HCT116 (cell line): ENCODE data around the gene UGDH.

Experiments
- EZH2 ChIP-seq: fragments of 200-600 bp; sonication (generic); IDR thresholded peaks from 2 replicates; pipeline ENCODE4 v1.6.1; 2017; ENCODE audit warnings: antibody characterized with exemption, mixed run types
- EZH2phosphoT487 ChIP-seq: fragments of 200-600 bp; IDR thresholded peaks from 2 replicates; pipeline ENCODE4 v1.6.1; 2018; ENCODE audit warnings: antibody characterized with exemption, borderline replicate concordance
- POLR2A ChIP-seq: IDR thresholded peaks from 2 replicates; pipeline ENCODE4 v1.7.0; 2011; ENCODE audit warnings: borderline replicate concordance; ENCODE audit not compliant: insufficient read depth, insufficient read length; ENCODE audit errors: extremely low read depth
- TF ChIP-seq, protein P1 (sequence below), 3 experiments: fragments of 200-600 bp in 1 of 3; sonication (generic) in 1 of 3; IDR thresholded peaks in 2 of 3; conservative IDR thresholded peaks in 1 of 3; 2 replicates each; pipeline ENCODE4 v1.5.1; 2012 to 2017; ENCODE audit warnings: low read depth in 2 of 3, low read length in 2 of 3, antibody characterized with exemption in 1 of 3, borderline replicate concordance in 1 of 3, control low read depth in 1 of 3, mild to moderate bottlenecking in 1 of 3, mixed read lengths in 1 of 3, mixed run types in 1 of 3, moderate library complexity in 1 of 3; ENCODE audit not compliant: insufficient read depth in 1 of 3
- TF ChIP-seq, protein P2 (sequence below): IDR thresholded peaks from 2 replicates; pipeline ENCODE4 v1.6.1; 2012; ENCODE audit warnings: low read depth
- TF ChIP-seq, protein P3 (sequence below): IDR thresholded peaks from 2 replicates; pipeline ENCODE4 v1.6.1; 2012

DNA sequence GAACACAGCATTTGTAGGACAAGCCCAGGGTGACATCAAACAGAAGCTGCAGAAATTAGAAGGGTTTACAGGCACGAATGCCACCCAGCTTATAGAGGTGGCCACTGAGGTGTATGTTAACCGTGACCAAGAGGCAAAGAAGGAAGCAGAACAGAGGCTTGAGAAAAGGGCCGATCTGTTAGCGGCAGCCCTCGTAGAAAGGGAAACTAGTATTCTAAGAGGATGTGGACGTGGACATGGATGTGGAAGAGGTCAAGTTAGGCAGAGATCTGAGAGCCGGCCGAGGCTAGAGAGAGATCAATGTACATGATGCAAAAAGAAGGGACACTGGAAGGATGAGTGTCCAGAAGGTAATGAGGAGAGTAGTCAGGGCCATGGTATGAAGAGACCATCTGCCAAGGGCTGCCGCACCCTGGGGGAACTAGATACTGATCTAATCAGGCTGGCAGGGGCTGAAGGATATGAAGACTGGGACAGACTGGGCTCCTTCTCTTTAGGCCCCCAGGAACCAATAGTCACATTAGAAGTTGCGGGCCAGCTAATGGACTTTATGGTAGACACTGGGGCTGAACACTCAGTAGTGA is 40.9 kb downstream of the UGDH start:
- TF ChIP-seq, protein P1, sequence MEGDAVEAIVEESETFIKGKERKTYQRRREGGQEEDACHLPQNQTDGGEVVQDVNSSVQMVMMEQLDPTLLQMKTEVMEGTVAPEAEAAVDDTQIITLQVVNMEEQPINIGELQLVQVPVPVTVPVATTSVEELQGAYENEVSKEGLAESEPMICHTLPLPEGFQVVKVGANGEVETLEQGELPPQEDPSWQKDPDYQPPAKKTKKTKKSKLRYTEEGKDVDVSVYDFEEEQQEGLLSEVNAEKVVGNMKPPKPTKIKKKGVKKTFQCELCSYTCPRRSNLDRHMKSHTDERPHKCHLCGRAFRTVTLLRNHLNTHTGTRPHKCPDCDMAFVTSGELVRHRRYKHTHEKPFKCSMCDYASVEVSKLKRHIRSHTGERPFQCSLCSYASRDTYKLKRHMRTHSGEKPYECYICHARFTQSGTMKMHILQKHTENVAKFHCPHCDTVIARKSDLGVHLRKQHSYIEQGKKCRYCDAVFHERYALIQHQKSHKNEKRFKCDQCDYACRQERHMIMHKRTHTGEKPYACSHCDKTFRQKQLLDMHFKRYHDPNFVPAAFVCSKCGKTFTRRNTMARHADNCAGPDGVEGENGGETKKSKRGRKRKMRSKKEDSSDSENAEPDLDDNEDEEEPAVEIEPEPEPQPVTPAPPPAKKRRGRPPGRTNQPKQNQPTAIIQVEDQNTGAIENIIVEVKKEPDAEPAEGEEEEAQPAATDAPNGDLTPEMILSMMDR (IDR thresholded peaks at IDR 0.05 in 2 of 3, conservative IDR thresholded peaks at IDR 0.05 in 1 of 3; ENCODE audit: borderline replicate concordance in 1 of 3, insufficient read depth in 1 of 3, low read depth in 2 of 3, low read length in 2 of 3) = no peak
- TF ChIP-seq POLR2A (no peak), EZH2 (no peak), EZH2phosphoT487 (no peak)
- TF ChIP-seq, protein P2, sequence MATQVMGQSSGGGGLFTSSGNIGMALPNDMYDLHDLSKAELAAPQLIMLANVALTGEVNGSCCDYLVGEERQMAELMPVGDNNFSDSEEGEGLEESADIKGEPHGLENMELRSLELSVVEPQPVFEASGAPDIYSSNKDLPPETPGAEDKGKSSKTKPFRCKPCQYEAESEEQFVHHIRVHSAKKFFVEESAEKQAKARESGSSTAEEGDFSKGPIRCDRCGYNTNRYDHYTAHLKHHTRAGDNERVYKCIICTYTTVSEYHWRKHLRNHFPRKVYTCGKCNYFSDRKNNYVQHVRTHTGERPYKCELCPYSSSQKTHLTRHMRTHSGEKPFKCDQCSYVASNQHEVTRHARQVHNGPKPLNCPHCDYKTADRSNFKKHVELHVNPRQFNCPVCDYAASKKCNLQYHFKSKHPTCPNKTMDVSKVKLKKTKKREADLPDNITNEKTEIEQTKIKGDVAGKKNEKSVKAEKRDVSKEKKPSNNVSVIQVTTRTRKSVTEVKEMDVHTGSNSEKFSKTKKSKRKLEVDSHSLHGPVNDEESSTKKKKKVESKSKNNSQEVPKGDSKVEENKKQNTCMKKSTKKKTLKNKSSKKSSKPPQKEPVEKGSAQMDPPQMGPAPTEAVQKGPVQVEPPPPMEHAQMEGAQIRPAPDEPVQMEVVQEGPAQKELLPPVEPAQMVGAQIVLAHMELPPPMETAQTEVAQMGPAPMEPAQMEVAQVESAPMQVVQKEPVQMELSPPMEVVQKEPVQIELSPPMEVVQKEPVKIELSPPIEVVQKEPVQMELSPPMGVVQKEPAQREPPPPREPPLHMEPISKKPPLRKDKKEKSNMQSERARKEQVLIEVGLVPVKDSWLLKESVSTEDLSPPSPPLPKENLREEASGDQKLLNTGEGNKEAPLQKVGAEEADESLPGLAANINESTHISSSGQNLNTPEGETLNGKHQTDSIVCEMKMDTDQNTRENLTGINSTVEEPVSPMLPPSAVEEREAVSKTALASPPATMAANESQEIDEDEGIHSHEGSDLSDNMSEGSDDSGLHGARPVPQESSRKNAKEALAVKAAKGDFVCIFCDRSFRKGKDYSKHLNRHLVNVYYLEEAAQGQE = no peak
- TF ChIP-seq, protein P3, sequence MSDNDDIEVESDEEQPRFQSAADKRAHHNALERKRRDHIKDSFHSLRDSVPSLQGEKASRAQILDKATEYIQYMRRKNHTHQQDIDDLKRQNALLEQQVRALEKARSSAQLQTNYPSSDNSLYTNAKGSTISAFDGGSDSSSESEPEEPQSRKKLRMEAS = no peak
